Uterus (tissue), 4 donors: ENCODE measurements around the gene BCAR1. TPM values are rescaled to one million over a fixed set of nuclear protein-coding genes. Genes with fewer than 3 reads are reported as not detected.

Experiments used
- DNase-seq, 2 donors: peaks; one replicate each; pipeline ENCODE4 v3.0.0-alpha.2; 2019 to 2020
- H3K27ac ChIP-seq, 2 donors: fragments of 200-600 bp; sonication (generic); 1 replicate in 1 of 2; 2 replicates in 1 of 2; pipeline ENCODE4 v1.5.1; 2016 to 2018
- H3K27me3 ChIP-seq, 2 donors: fragments of 200-600 bp; sonication (generic); one replicate each; pipeline ENCODE4 v1.5.1; 2018 to 2019; ENCODE audit warnings: control low read depth in 1 of 2
- H3K36me3 ChIP-seq, 2 donors: fragments of 200-600 bp; sonication (generic); one replicate each; pipeline ENCODE4 v1.5.1; 2019; ENCODE audit warnings: control low read depth in 1 of 2
- H3K4me1 ChIP-seq, 2 donors: fragments of 200-600 bp; sonication (generic); one replicate each; pipeline ENCODE4 v1.5.1; 2018 to 2019; ENCODE audit warnings: control low read depth in 1 of 2
- H3K4me3 ChIP-seq, 2 donors: fragments of 200-600 bp; sonication (generic); 1 replicate in 1 of 2; 2 replicates in 1 of 2; pipeline ENCODE4 v1.5.1; 2018 to 2019; ENCODE audit warnings: mild to moderate bottlenecking in 1 of 2
- H3K9me3 ChIP-seq, 2 donors: fragments of 200-600 bp; sonication (generic); one replicate each; pipeline ENCODE4 v1.5.1; 2019; ENCODE audit warnings: control low read depth in 1 of 2
- CTCF ChIP-seq, 4 experiments: fragments of 200-600 bp in 2 of 4; fragments of 450-650 bp in 2 of 4; sonication (generic) in 2 of 4; IDR thresholded peaks; one replicate each; pipeline ENCODE4 v1.5.1; 2016 to 2019; ENCODE audit warnings: antibody characterized with exemption in 4 of 4, mild to moderate bottlenecking in 2 of 4, moderate library complexity in 1 of 4
- POLR2A ChIP-seq, 2 donors: fragments of 450-650 bp; IDR thresholded peaks; one replicate each; pipeline ENCODE4 v1.6.1; 2016; ENCODE audit warnings: antibody characterized with exemption in 2 of 2, mild to moderate bottlenecking in 1 of 2, moderate library complexity in 1 of 2
- intact Hi-C: fragments of 100-400 bp; cut with DNase I; formaldehyde crosslinking; loops from one replicate; pipeline ENCODE4 v1.15.1; 2023; ENCODE audit warnings: low total_unique reads
- small RNA-seq: library from RNA; depleted of rRNA; stranded (forward); fragments of <200 nt; gene quantifications from one replicate; pipeline ENCODE3, GENCODE V24; 2016
- total RNA-seq, 4 donors: library from RNA; depleted of rRNA in 3 of 4; stranded (reverse); fragments of >200 nt in 3 of 4; gene quantifications; one replicate each; pipeline versions ENCODE4 v1.1.0 to v1.2.4, GENCODE V29; 2014 to 2023
- donor health status: DM: yes; HTN: yes; CAD: no.

The BCAR1 gene
- total RNA-seq, 4 donors from 2014 or later, result 42.8 to 104 (median 47.2) TPM

- intact Hi-C loops, result no loop called here
- TF ChIP-seq POLR2A (IDR thresholded peaks at IDR 0.05) (no peak), CTCF (IDR thresholded peaks at IDR 0.05) (no peak)
Measured at GRCh38 chr16:75181630-75182029, 69.8 kb downstream of the BCAR1 start.

DNA sequence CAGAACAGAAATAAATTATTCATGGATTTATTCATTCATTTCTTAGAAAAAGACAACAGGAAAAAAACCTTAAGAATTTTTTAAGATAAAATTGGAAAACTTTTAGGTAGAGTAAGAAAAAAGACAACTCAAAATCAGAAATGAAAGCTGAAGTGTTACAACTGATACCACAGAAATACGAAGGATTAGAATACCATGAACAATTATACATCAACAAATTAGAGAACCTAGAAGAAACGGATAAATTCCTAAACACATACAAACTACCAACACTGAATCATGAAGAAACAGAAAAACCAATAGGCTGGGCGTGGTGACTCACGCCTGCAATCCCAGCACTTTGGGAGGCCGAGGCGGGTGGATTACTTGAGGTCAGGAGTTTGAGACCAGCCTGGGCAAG is 72.2 kb downstream of the BCAR1 start:
- no peak for DNase-seq
- Histone ChIP-seq H3K36me3 (no peaks in the 10 kb centered on the region), H3K27ac (no peak overlapping the region), H3K4me1 (no peaks in the 10 kb centered on the region), H3K27me3 (no peaks in the 10 kb centered on the region), H3K4me3 (no peak overlapping the region), H3K9me3 (peaks cover 0 to 11% of the 10 kb centered on the region in 2 donors)
- TF ChIP-seq POLR2A (IDR thresholded peaks at IDR 0.05) (no peak), CTCF (IDR thresholded peaks at IDR 0.05) (no peak)
- intact Hi-C loops, result no loop called here

More at GRCh38 chr16:75181630-75182029, 69.8 kb downstream of the BCAR1 start:
- DNase-seq, result no peak
- Histone ChIP-seq H3K4me1 (no peaks in the 10 kb centered on the region), H3K27me3 (no peaks in the 10 kb centered on the region), H3K27ac (no peak overlapping the region), H3K4me3 (no peak overlapping the region), H3K9me3 (peaks cover 0 to 5% of the 10 kb centered on the region in 2 donors), H3K36me3 (no peaks in the 10 kb centered on the region)

Small RNA genes lying within 50 kb of the gene (small RNA-seq; reads per million reads assigned to genes)
- gene RNU6-758P, result not detected

Other genes with a start within 250 kb of the BCAR1 start
- 1 to 10 TPM; 1.3 to 5.7 (median 3.3) TPM for gene LDHD, start 134.8 kb downstream of the BCAR1 start, total RNA-seq
- 10 to 100 TPM in 3 of 4 donors, 1 to 10 TPM in 1; 5.9 to 39.7 (median 16.2) TPM for gene ZFP1, start 103.1 kb downstream of the BCAR1 start, total RNA-seq
- not detected for gene CTRB2, start 44.5 kb downstream of the BCAR1 start, total RNA-seq
- gene CTRB1, start 32.6 kb downstream of the BCAR1 start, total RNA-seq, result not detected
- gene CFDP1, start 181.9 kb upstream of the BCAR1 start, total RNA-seq, result 10 to 100 TPM; 22.3 to 90.8 (median 73.4) TPM
- 10 to 100 TPM in 3 of 4 donors, 1 to 10 TPM in 1; 10.0 to 69.5 (median 21.4) TPM for gene TMEM170A, start 213.1 kb upstream of the BCAR1 start, total RNA-seq
- gene CHST6, start 243.8 kb upstream of the BCAR1 start, total RNA-seq, result 1 to 10 TPM in 1 of 4 donors, under 1 TPM in 1, not detected in 2; 0.52 to 4.4 TPM